ENCODE data around the gene KRTAP1-4. TPM values are rescaled to one million over a fixed set of nuclear protein-coding genes. Genes with fewer than 3 reads are reported as not detected.
"Not testable (repeated sequence)": the region's sequence is repeated elsewhere in the genome, so short reads cannot be mapped to it uniquely, and the experiment has no call there.

KRTAP1-4 gene
- total and polyA plus RNA-seq, 8 donors = not detected

DNA sequence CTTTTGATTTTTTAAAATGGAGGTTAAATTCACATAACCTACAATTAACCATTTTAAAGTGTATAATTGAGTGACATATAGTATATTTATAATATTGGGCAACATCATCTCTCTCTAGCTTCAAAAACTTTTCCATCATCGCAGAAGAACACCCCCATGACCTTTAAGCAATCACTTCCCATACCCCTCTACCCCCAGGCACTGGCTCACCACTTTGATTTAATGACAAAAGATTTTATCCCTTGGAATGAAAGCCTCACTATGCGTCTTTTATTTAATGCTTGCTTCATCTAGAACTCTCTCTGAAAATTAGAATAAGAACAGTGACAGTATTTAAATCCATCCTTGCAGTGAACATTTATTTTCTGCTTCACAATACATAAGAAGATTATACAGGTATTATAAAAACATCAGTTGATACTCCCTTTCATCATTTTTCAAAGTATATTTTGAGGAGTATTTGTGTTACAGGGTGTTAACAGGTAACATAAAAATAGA lies 7.9 kb upstream of the KRTAP1-4 start:
- Histone ChIP-seq H3K36me3 (no peaks in the 10 kb centered on the region), H3K9me3 (peaks cover 0 to 2% (median 0%) of the 10 kb centered on the region in 4 donors), H3K4me1 (no peaks in the 10 kb centered on the region), H3K27ac (no peak overlapping the region), H3K27me3 (peaks cover 0 to 7% (median 0%) of the 10 kb centered on the region in 3 donors), H3K4me3 (no peak overlapping the region)
- WGBS, 5 donors = 74 to 88% (median 82%) methylated on average over 2 of the region's 2 CpGs
- DNase-seq = no peak
- no peak for TF ChIP-seq CTCF (IDR thresholded peaks at IDR 0.05)
- TF ChIP-seq EP300 (IDR thresholded peaks at IDR 0.05) = no peak
- TF ChIP-seq POLR2AphosphoS5 (IDR thresholded peaks at IDR 0.05) = no peak
- TF ChIP-seq POLR2A (IDR thresholded peaks at IDR 0.05) = no peak
- intact Hi-C loops (cut with DNase I; ENCODE audit: low total_unique reads) = no loop called here

GRCh38 chr17:41034346-41034935 lies 4.4 kb upstream of the KRTAP1-4 start, which contains the start of gene KRTAP1-3:
TSS of gene KRTAP1-3 (minus strand) at chr17:41034874. CDS start at chr17:41034821, 53 bp downstream.
- 82 to 88% (median 83%) methylated on average over 4 to 10 of the region's 10 CpGs for WGBS, 5 donors

DNA sequence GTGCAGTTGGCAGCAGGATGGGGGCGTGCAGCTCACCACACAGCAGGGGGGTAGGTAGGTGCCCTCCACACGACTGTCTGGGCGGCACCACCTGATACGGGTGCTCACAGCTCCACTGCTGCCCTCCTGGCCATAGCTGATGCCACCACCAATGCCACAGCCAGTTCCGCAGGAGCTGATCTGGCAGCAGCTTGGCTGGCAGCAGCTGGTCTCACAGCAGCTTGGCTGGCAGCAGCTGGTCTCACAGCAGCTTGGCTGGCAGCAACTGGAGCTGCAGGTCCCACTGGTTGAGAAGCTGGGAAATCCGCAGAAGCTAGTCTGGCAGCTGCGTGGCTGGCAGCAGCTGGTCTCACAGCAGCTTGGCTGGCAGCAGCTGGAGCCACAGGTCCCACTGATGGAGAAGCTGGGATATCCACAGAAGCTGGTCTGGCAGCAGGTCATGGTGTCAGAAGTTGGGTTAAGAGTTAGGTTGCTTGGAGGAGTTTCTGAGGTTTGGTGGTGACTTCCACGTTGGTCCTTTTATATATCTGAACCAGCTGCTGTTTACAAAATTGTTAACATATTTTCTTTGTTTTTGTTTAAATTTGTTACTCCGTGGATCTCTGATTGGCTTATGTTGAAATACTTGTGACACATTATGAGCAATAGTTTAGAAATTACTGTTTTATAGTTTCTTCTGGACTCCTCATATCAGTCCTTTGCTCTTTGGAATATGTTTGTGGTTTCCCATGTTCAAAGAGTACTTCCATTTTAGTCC lies 3.1 kb downstream of the KRTAP1-4 start, which contains the start of gene KRTAP1-5:
Gene KRTAP1-5, minus strand, starts transcription at position 494 of the 757 bp plus-strand sequence. Its CDS starts 53 bp downstream, at position 441.
- 56 to 73% (median 72%) methylated on average over 9 of the region's 9 CpGs for WGBS, 5 donors
- no peak within 1 kb of the TSS for H3K27ac ChIP-seq
- no peaks in the 10 kb centered on the region for H3K36me3 ChIP-seq
- TF ChIP-seq POLR2AphosphoS5 (IDR thresholded peaks at IDR 0.05) (no peak), EP300 (IDR thresholded peaks at IDR 0.05) (no peak), CTCF (IDR thresholded peaks at IDR 0.05) (no peak), POLR2A (IDR thresholded peaks at IDR 0.05) (no peak)
- no peak for DNase-seq
- no peak within 1 kb of the TSS for H3K4me3 ChIP-seq
- peaks cover 0 to 2% (median 0%) of the 10 kb centered on the region in 4 donors for H3K9me3 ChIP-seq
- no peaks in the 10 kb centered on the region for H3K4me1 ChIP-seq
- H3K27me3 ChIP-seq = peaks cover 0 to 4% (median 0%) of the 10 kb centered on the region in 3 donors
- intact Hi-C loops (cut with DNase I; ENCODE audit: low total_unique reads) = no loop called here

More at GRCh38 chr17:41034346-41034935, 4.4 kb upstream of the KRTAP1-4 start, which contains the start of gene KRTAP1-3:
- H3K9me3 ChIP-seq; intact Hi-C loops (cut with DNase I; ENCODE audit: low total_unique reads); H3K27ac ChIP-seq; H3K36me3 ChIP-seq; H3K4me1 ChIP-seq; H3K4me3 ChIP-seq; DNase-seq; H3K27me3 ChIP-seq: not testable (repeated sequence)

GRCh38 chr17:41024697-41025096 lies 5.3 kb downstream of the KRTAP1-4 start:
- Histone ChIP-seq H3K36me3 (no peaks in the 10 kb centered on the region), H3K27me3 (peaks cover 0 to 3% (median 0%) of the 10 kb centered on the region in 3 donors), H3K4me1 (no peaks in the 10 kb centered on the region), H3K4me3 (no peak overlapping the region), H3K27ac (no peak overlapping the region), H3K9me3 (peaks cover 0 to 4% (median 0%) of the 10 kb centered on the region in 4 donors)
- 75 to 86% (median 85%) methylated on average over 3 of the region's 3 CpGs for WGBS, 5 donors
- no peak for DNase-seq
- intact Hi-C loops (cut with DNase I; ENCODE audit: low total_unique reads) = no loop called here
- no peak for TF ChIP-seq CTCF (IDR thresholded peaks at IDR 0.05)
- no peak for TF ChIP-seq POLR2A (IDR thresholded peaks at IDR 0.05)
- no peak for TF ChIP-seq POLR2AphosphoS5 (IDR thresholded peaks at IDR 0.05)
- no peak for TF ChIP-seq EP300 (IDR thresholded peaks at IDR 0.05)

All from stomach (tissue), 9 donors.